Frontal cortex (tissue), 4 donors: Measurements from ENCODE around the gene KIF26B. TPM values are rescaled to one million over a fixed set of nuclear protein-coding genes. Genes with fewer than 3 reads are reported as not detected.
A peak's percentile ranks its signal among the peaks of the same experiment; 100 is the strongest.

Source experiments
- DNase-seq, 2 donors: peaks; one replicate each; pipeline ENCODE4 v3.0.0; 2012; ENCODE audit warnings: low spot score in 2 of 2
- FAIRE-seq: peaks from 2 replicates; lab custom pipeline; 2012; peaks lifted over from hg19 to GRCh38; lab: Jason Lieb, UNC
- total RNA-seq: library from RNA; depleted of rRNA; stranded (reverse); fragments of >200 nt; gene quantifications from one replicate; pipeline ENCODE4 v1.2.3, GENCODE V29; 2014
- donor health status: control.
- donor health status: control.
- donor health status: control.

The KIF26B gene
- total RNA-seq, 1 donor from 2014 or later: 11.4 TPM

DNA sequence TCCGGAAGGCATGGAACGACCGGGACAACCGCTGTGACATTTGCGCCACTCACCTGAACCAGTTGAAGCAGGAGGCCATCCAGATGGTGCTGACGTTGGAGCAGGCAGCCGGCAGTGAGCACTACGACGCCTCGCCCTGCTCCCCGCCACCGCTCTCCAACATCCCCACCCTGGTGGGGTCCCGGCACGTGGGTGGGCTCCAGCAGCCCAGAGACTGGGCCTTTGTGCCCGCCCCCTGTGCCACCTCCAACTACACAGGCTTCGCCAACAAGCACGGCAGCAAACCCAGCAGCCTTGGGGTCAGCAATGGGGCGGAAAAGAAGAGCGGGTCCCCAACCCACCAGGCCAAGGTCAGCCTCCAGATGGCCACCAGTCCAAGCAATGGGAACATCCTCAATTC is 212.1 kb downstream of the KIF26B start:
- no peak for FAIRE-seq
- no peak for DNase-seq

DNA sequence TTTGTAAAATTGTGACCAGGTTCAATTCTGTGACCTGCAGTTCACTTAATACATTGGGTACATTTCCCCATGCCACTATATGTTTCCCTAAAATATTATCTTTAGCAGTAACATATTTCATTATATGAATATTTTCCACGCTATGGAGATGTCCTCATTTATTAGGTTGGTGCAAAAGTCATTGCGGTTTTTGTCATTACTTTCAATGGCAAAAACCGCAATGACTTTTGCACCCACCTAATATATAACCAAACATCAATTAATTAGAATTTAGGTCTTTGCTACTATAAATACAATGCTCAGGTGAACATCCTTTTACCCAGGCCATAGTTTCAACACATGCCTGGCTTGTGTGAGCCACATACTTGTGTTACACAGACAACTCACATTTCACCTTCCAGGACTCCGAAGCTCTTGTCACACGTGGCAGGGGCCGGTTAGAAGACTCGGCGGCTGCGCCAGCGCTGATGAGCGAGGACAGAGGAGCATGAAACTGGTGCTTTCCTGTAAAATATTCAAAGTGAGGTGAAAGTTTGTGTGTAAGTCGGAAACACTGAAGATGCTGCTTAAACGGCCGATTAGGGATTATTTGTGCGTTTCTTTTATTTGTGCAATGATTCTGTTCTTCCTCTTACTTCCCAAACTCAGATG is 215.5 kb downstream of the KIF26B start:
- DNase-seq: no peak
- no peak for FAIRE-seq

DNA sequence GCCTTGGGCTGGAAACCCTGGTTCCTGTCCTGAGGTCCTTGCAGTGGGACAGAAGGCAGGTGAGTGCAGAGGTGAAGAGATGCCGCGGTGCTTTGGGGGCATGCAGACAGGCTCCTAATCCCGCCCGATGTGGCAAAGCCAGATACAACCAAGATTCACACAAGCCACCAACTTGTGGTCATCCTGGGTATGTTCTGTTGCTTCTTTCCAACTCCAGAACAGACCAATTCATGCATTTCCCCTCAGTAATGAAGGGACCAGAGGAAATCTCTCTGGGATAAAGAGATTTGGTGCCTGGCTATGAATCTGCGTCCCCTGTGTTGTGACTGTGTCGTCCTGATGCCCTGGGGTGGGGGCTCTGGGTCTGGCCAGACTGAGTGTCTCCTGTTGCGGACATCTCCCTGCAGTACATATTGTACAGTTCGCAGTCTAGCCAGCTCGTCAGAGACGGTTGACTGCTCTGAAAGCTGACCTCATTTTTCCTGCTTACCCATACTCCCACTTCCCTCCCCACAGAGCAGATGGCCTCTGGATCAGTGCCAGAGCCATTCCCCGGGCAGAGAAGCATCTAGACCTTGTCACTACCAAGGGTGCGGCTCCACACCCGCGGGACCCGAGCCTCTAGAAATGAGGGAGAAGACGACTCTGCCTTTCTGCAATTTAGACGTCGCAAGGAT is 216.3 kb downstream of the KIF26B start:
- DNase-seq: peak in 1 of 2 donors; percentile 20
- FAIRE-seq: no peak

DNA sequence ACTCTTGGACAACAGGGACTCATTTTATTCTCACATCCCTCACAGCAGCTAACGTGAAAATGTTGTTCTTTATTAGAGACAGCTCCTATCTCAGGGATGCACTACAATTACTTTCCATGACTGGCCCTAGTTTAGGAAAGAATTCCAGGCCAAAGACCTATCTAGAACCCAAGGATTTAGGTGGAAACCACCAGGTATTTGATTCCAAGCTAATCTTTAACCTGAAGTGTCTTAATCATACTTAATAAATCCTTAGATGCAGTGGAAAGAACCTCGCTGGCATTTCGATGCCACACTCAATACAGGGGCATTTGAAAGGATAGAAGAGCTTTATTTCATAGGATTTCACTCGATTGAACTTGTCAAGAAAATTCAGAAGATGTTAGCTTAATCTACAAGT is 218.3 kb downstream of the KIF26B start:
- DNase-seq: no peak
- no peak for FAIRE-seq

DNA sequence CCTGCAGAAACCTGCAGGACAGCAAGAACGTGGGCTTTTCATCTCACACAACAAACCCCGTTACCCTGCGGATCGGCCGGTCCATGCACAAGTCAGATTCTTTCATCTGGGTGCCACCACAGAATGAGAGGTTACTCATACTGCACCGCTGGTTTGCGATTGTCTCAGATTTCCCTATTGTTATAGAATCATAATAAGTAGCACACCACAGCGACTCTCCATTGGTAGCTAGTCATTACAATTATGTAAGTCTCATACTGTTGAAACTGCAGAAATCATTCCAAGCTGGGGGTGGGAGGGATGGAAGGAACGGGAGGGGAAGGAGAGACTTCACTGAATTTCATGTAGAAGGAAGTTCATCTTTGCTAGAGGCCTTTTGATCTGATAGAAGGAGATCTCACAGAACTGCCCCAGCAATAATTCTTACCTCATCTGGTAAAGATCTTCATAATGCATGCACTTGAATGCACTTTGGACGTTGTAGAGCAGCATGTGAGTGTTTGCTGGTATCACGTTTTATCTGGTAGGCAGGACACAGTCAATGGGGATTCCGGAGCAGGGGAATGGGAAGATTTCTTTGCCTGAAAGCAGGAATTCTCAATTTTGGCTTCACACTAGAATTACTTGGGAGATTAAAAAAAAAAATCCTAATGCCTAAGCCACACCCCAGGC is 221.1 kb downstream of the KIF26B start:
- DNase-seq (no peak), FAIRE-seq (no peak)

DNA sequence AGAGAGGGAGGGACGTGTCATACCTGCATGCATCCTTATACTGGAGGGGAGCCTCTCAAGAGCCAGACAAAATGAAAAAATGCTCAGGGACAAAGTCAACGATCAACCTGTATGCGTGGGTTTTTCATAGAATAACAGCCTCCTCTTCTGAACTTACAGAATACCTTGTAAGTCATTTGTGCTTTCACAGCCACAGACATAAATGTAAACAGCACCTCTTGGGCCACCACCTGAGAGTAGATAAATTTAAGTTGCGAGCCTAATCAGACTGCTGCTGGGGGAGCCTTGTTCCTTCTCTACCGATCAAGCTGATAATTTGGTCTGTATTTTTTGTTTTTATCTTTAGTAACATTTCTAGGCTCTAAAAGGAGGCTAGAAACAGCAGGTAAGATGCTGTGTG is 223.1 kb downstream of the KIF26B start:
- DNase-seq (no peak), FAIRE-seq (no peak)

DNA sequence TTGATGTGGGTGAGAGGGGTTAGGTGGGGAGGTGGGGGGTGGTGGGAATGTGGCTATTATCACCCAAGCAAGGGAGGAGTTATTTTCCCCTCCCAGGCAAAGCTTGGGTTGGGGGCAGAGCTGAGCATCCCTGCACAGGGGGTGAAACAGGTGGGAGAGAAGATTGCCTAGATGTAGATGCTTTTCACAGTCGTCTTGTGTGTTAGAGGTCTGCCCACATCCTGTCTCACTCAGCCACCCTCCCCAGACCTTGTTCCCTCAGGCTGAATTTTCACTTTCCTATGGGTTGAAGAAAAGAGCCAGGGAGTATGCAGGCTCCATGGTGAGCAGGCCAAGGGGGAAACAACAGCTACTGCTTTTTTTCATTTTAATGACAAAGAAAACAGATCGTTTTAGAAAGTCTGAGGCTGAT is 223.5 kb downstream of the KIF26B start:
- DNase-seq (no peak), FAIRE-seq (no peak)

DNA sequence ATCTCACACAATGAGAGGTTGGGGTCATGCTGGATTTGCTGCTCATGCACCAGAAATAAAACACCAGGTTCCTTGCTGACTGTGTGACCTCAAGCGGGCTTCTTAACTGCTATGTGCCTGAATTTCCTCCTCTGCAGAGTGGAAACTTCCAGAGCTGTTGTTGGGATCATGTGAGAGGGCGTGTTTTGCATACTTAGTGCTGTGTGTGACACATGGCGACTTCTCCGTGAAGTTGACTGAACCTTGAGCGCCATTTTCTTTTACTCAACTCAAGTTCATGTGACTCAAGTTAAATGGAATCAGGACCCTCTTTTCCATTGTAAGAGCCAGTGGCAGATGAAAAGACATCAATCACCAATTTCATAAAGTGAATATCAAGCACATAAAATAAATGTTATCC is 224.0 kb downstream of the KIF26B start:
- FAIRE-seq: no peak
- DNase-seq: no peak

DNA sequence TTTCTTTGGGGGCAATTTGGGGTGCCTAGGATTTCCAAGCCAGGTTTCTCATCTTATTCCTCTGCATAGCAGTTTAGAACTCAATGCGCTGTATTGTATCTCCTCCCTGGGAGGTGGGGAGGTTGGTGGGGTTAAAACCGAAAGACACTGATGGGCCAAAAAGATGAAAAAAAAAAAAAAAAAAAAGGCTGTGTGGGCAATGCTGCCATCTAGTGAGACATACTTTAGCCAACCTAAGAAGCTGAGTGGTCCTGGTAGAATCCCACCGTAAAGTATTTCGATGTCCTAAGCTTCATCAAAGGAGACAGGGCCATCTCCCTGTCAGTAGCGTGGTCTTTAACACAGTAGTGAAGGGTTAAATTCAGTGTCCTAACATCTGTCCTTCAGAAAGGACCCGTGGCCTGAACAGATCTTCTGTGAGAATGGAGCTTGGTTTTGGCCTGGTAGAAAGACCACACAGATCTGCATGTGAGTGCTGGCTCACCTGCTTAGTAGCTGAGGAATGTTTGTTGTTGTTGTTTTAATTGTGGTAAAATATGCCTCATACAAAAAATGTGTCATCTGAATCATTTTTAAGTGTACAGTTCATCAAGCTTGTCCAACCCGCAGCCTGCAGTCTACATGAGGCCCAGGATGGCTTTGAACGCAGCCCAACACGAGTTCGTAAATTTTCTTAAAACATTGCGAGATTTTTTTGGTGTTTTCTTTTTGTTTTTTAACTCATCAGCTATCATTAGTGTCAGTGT is 226.2 kb downstream of the KIF26B start:
- DNase-seq: no peak
- FAIRE-seq: no peak

DNA sequence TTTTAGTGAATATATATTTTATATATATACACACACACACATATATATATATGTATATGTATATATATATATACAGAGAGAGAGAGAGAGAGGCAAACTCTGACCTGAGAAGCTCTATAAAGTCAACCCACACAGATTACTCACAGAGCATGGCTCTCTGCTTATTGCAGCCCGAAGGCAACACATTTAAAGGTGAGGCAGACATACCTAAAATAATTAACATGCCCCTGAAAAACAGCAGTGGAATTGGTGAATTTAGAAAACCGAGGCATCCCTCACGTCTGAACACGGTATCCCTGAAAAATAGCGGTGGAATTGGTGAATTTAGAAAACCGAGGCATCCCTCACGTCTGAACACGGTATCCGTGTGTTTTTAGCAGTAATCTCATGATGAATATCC is 228.2 kb downstream of the KIF26B start:
- no peak for FAIRE-seq

DNA sequence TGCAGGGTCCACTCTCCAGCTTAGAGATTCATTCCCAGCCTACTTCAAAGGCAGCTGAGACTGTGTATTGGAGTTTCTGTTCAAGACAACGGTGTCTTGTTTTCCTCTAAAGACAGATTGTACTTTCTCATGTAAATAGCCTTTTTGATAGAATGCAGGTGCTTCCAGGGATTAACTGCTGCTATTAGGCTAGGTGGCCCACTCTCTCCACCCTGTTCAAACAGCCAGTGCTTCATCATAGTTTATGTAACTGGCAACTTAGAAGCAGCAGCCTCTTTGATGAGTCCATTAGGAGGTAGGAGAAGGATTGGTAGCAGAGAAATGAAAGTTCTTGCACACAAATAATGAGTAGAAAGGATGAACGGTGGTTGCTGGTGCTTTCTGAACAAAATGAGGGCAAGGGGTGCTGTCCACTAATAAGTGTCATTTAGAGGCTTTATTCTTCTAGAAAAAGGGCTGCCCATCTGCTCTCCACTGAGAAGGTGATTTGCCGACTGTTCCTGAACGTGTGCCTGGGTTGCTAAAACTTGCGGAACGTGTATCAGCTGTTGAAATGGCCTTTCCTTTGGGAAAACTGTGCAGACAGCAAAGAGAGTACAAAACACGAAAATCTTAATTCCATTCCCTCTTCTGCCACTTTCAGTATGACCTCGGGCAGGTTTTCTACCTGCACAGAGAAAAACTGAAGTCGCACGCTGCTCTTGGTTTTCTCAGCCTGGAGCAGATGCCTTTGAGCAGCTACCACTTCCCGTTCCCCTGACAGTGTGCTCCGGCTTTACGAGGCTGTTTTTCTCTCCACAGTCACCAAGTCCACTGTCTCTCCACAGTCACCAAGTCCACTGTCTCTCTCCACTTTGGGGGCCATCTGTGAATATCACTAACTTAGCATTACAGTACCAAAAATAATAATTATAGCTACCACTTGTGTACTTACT is 228.9 kb downstream of the KIF26B start:
- DNase-seq (no peak), FAIRE-seq (no peak)

More for the DNA sequence above, 228.2 kb downstream of the KIF26B start:
- DNase-seq: no peak

DNA sequence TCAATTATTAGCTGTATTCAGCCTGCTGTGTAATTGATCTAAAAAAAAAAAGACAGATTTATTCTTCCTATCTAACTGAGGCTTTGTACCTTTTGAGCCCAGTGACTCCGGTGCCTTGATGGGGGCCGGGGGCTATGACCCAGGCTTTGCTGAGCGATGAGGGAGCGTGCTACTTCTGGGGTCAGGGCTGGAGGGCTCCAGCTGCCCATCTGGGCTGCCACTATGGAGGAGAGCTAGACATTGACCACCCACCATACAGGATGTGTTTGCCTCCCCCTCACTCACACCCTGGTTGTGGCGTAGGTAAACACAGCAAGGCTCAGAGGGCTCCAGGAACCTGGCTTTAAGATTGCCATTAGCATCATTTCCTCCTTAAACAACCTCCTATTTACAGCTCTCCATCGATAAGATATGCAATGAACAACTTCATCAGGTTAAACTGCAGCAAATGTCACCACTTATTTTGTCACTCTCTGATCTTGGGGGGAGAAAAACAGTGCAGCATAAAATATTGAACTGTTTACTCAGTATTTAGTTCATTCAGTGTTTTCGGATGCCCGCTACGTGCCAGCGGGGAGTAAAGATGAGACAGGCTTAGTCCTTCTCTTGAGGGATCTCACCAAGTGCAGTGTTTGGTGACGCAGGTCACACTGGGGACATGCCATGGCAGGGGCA is 231.6 kb downstream of the KIF26B start:
- no peak for FAIRE-seq
- DNase-seq: no peak

DNA sequence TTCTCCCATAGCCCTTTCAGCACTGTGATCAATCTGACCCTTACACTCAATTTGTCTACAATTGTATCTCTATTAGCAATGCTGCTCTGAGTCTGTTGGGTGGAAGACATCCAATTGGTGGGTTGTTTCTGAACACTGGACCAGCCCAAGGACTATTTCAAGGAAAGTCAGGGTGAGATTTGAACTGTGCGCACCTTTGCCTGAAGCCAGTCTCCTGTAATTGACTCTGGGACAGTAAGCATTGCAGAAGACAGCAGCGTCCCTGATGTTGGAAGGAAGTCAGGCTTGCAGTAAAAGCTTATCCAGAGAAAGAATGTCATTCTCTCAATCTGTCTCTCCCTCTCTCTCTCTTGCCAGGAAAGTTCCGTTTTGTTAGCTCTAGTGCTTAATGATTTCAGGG is 233.9 kb downstream of the KIF26B start:
- DNase-seq (no peak), FAIRE-seq (no peak)

DNA sequence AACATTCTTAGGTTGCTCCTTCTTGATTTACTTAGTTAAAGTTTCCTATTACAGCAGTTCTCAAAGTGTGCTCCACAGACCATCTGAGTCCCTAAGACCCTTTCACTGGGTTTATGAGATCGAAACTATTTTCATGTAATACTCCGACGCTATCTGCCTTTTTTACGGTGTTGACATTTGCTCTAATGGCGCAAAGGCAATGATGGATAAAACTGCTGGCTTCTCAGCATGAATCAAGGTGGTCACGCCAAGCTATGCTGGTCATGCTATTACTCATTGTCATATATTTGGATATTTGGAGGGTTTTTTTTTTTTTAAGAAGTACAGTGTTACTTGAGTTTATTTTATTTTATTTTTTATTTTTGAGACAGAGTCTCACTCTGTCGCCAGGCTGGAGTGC is 235.1 kb downstream of the KIF26B start:
- no peak for FAIRE-seq
- no peak for DNase-seq

DNA sequence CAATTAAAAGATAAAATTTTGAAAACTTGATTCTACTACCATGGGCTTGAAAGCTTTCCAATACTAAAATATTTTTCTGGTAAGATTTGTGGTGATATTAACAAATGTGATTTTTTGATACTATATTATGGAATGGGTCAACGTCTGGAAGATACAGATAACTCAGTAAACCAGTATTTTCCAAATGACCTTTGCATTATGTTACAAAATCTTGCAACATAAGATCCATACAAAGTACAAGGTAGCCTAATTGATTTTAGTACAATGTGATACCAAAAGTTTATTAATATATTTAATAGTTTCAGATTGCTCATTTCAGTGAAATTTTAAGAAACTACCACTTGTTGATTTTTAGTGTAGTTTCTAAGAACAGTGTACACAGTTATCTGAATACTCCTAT is 236.2 kb downstream of the KIF26B start:
- DNase-seq (no peak), FAIRE-seq (no peak)

DNA sequence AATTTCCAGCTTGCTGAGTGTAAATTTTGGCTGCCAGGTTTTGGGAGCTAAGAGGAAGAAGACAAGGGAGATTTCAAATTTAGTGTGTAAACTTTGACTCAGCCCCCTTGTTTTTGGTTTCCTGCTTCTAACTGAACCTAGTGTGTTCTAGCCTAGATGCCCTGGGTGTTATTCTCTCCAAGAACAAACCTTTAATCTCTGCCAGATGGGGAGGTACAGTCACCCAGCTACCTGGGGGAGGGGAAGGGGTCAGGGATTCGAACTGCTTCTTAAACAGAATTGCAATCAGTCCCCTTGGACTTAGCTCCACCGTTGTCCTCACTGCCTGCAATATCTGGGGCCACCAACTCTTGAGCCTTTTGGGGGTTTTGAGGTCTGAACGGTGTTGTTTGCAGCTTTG is 238.9 kb downstream of the KIF26B start:
- no peak for FAIRE-seq
- DNase-seq: no peak

DNA sequence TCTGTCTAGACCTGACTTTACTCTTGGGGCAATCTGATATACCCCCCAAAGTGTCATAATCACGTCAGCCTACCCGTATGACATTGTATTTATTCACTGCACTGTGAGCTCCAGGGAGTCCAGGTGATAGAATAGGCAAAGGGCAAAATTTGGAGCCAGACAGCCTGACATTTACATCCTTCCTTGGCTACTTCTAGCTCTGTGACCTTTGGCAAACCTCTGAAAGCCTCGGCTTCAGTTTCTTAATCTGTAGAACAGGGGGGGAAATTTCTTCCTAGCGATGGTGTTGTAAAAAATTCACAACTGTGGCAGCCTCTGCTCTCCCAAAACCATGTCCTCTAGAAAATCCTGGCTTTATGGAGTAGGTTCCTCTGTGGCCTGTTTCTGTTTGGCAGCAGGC is 240.9 kb downstream of the KIF26B start:
- DNase-seq (no peak), FAIRE-seq (no peak)

DNA sequence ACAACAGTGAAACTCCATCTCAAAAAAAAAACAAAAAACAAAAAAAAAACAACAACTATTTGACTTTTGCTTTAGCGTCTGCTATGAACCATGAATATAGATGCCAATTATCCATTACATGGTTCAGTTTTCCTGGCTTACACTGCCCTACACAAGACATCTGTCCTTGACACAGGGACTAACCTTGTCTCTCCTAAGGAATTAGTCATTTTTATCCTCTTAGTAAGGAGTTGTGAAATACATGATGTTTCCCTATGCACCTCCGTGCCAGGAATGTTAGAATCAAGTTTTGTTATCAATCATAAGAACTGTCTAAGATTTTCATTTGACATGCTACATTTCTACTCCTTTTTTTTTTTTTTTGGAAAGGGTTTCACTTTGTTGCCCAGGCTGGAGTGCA is 241.8 kb downstream of the KIF26B start:
- DNase-seq (no peak), FAIRE-seq (no peak)

DNA sequence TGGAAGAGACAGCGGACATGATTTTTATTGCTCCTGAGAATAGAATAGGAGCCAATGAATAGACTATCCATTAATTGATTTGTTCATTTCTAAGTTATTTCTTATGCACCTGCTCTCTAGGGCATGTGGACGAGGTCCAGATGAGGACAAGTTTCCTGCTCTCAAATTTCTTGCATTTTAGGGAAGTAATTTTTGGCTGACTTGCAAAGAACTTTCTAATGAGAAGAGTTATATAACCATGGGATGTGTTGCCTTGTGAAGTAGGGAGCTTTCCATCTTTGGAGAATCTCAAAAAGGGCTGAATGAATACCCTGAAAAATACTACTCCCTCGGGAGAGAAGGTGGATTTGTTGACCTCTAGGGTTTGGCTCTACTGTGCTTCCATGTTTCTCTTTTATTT is 243.0 kb downstream of the KIF26B start:
- FAIRE-seq (no peak), DNase-seq (no peak)
